ENCODE results near the gene EFHC1. TPM values are rescaled to one million over a fixed set of nuclear protein-coding genes. Genes with fewer than 3 reads are reported as not detected.

The EFHC1 gene
- total and polyA plus RNA-seq, 2 of the 13 experiments (the other 11 are each of a cell fraction or from before 2014, with no cell fraction given): 23.4 to 29.5 TPM

DNA sequence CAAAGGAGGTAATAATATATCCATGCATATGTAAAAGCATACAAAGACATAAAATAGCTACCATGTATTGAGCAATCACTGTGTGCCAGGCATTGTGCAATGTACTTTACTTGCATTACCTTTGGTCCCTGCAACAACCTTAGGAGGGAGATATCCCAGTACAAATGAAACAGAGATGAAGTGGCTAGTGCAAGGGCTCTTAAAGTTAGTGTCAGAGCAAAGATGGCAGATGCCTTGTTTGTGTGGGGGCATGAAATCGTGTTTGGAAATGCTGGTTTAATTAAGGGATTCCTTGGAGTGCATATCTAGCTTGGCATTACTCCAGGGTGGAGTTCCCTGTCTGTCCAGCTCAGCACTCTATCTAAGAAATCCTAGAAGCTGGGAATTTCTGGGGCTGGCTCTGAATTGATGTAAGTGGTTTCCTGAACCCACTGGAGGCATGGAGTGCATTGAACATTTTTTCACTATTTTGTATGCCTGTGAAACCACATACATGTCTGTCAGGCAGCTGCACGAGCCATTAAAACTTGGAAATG, 48.4 kb upstream of the EFHC1 start (continued):
- TF ChIP-seq ZNF160 (CRISPR knock-in tag; IDR thresholded peaks at IDR 0.05) (no peak), ZNF138 (CRISPR knock-in tag; IDR thresholded peaks at IDR 0.05; ENCODE audit: low read depth) (no peak), TEAD2 (CRISPR knock-in tag; IDR thresholded peaks at IDR 0.05) (no peak), ZEB1 (IDR thresholded peaks at IDR 0.05; ENCODE audit: insufficient replicate concordance, low read depth) (peak; percentile 70), SMAD3 (CRISPR knock-in tag; IDR thresholded peaks at IDR 0.05) (peak; percentile 61), ZNF839 (CRISPR knock-in tag; IDR thresholded peaks at IDR 0.05; ENCODE audit: borderline replicate concordance) (no peak), TOE1 (CRISPR knock-in tag; IDR thresholded peaks at IDR 0.05) (0 out of 2 replicates have a peak, but pooled peaks have one; percentile 86), RXRA (CRISPR knock-in tag; IDR thresholded peaks at IDR 0.05) (no peak), ZNF792 (CRISPR knock-in tag; IDR thresholded peaks at IDR 0.05) (no peak), SRF (IDR thresholded peaks at IDR 0.05; ENCODE audit: low read depth, low read length) (no peak), ZNF350 (CRISPR knock-in tag; IDR thresholded peaks at IDR 0.05; ENCODE audit: borderline replicate concordance, low read depth) (no peak), PITX1 (CRISPR knock-in tag; IDR thresholded peaks at IDR 0.05) (no peak), ZNF777 (CRISPR knock-in tag; IDR thresholded peaks at IDR 0.05) (no peak), ZNF101 (CRISPR knock-in tag; IDR thresholded peaks at IDR 0.05; ENCODE audit: borderline replicate concordance, low read depth) (no peak), NCOA2 (CRISPR knock-in tag; IDR thresholded peaks at IDR 0.05) (peak; percentile 78), ZNF501 (CRISPR knock-in tag; IDR thresholded peaks at IDR 0.05) (no peak), ZNF570 (CRISPR knock-in tag; IDR thresholded peaks at IDR 0.05; ENCODE audit: borderline replicate concordance) (no peak), PCBP2 (optimal IDR thresholded peaks at IDR 0.05; ENCODE audit: low read depth, low read length, poor library complexity, severe bottlenecking) (no peak), FOXK1 (CRISPR knock-in tag; IDR thresholded peaks at IDR 0.05; ENCODE audit: borderline replicate concordance, low read depth) (peak; percentile 50; the same call in 1 of the 2 replicates), ZNF264 (CRISPR knock-in tag; IDR thresholded peaks at IDR 0.05) (peak; percentile 86; the same call in 1 of the 2 replicates), ZNF629 (CRISPR knock-in tag; conservative IDR thresholded peaks at IDR 0.05) (no peak), HCFC1 (IDR thresholded peaks at IDR 0.05; ENCODE audit: low read depth, low read length) (no peak)
- TF ChIP-seq, protein P1, sequence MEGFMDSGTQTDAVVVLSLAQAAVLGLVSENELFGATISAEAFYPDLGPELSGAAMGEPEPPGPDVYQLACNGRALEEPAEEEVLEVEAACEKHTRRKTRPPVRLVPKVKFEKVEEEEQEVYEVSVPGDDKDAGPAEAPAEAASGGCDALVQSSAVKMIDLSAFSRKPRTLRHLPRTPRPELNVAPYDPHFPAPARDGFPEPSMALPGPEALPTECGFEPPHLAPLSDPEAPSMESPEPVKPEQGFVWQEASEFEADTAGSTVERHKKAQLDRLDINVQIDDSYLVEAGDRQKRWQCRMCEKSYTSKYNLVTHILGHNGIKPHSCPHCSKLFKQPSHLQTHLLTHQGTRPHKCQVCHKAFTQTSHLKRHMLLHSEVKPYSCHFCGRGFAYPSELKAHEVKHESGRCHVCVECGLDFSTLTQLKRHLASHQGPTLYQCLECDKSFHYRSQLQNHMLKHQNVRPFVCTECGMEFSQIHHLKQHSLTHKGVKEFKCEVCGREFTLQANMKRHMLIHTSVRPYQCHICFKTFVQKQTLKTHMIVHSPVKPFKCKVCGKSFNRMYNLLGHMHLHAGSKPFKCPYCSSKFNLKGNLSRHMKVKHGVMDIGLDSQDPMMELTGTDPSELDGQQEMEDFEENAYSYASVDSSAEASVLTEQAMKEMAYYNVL (CRISPR knock-in tag; IDR thresholded peaks at IDR 0.05; ENCODE audit: borderline replicate concordance): no peak
- TF ChIP-seq, protein P2, sequence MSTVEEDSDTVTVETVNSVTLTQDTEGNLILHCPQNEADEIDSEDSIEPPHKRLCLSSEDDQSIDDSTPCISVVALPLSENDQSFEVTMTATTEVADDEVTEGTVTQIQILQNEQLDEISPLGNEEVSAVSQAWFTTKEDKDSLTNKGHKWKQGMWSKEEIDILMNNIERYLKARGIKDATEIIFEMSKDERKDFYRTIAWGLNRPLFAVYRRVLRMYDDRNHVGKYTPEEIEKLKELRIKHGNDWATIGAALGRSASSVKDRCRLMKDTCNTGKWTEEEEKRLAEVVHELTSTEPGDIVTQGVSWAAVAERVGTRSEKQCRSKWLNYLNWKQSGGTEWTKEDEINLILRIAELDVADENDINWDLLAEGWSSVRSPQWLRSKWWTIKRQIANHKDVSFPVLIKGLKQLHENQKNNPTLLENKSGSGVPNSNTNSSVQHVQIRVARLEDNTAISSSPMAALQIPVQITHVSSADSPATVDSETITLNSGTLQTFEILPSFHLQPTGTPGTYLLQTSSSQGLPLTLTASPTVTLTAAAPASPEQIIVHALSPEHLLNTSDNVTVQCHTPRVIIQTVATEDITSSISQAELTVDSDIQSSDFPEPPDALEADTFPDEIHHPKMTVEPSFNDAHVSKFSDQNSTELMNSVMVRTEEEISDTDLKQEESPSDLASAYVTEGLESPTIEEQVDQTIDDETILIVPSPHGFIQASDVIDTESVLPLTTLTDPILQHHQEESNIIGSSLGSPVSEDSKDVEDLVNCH (CRISPR knock-in tag; IDR thresholded peaks at IDR 0.05): no peak
- TF ChIP-seq, protein P3, sequence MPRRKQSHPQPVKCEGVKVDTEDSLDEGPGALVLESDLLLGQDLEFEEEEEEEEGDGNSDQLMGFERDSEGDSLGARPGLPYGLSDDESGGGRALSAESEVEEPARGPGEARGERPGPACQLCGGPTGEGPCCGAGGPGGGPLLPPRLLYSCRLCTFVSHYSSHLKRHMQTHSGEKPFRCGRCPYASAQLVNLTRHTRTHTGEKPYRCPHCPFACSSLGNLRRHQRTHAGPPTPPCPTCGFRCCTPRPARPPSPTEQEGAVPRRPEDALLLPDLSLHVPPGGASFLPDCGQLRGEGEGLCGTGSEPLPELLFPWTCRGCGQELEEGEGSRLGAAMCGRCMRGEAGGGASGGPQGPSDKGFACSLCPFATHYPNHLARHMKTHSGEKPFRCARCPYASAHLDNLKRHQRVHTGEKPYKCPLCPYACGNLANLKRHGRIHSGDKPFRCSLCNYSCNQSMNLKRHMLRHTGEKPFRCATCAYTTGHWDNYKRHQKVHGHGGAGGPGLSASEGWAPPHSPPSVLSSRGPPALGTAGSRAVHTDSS (CRISPR knock-in tag; conservative IDR thresholded peaks at IDR 0.05): no peak
- TF ChIP-seq, protein P4, sequence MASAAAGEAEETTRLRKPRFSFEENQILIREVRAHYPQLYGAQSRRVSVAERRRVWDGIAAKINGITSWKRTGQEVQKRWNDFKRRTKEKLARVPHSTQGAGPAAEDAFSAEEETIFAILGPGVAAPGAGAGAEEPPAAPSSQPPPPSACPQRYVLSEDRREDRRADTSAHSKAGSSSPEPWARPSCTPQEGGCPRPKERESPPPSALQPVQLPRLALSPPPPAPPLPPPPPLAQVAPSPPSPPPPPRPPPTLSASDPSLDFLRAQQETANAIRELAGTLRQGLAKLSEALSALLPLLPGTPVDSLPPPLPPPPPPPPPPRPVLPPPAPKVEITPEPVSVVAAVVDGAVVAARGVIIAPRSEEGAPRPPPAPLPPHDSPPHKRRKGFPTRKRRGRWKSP (CRISPR knock-in tag; IDR thresholded peaks at IDR 0.05): no peak; the same call in 1 of the 2 replicates
